Measurements from ENCODE around the gene PAGR1. TPM values are rescaled to one million over a fixed set of nuclear protein-coding genes. Genes with fewer than 3 reads are reported as not detected.

PAGR1 gene
- total and polyA plus RNA-seq, 2 of the 13 experiments (the other 11 are each of a cell fraction or from before 2014, with no cell fraction given), result 9.8 to 66.4 TPM

GRCh38 chr16:29812754-29813643, 3.0 kb upstream of the PAGR1 start (continued):
- TF ChIP-seq ZNF142 (CRISPR knock-in tag; IDR thresholded peaks at IDR 0.05) (no peak), ZNF597 (CRISPR knock-in tag; IDR thresholded peaks at IDR 0.05) (no peak), SP1 (IDR thresholded peaks at IDR 0.05) (no peak), SP1 (CRISPR knock-in tag; IDR thresholded peaks at IDR 0.05) (no peak), ZNF639 (CRISPR knock-in tag; conservative IDR thresholded peaks at IDR 0.05) (no peak), ZNF230 (CRISPR knock-in tag; IDR thresholded peaks at IDR 0.05) (no peak), HIVEP1 (CRISPR knock-in tag; IDR thresholded peaks at IDR 0.05) (no peak), GRHL1 (CRISPR knock-in tag; conservative IDR thresholded peaks at IDR 0.05) (no peak), GZF1 (CRISPR knock-in tag; IDR thresholded peaks at IDR 0.05) (0 out of 2 replicates have a peak, but pooled peaks have one; percentile 4), KDM6A (CRISPR knock-in tag; IDR thresholded peaks at IDR 0.05; ENCODE audit: low read depth) (no peak), ZBTB1 (CRISPR knock-in tag; IDR thresholded peaks at IDR 0.05; ENCODE audit: borderline replicate concordance) (no peak), MYNN (CRISPR knock-in tag; IDR thresholded peaks at IDR 0.05; ENCODE audit: low read depth) (no peak), ATAD3A (CRISPR knock-in tag; IDR thresholded peaks at IDR 0.05) (no peak), GFI1 (CRISPR knock-in tag; IDR thresholded peaks at IDR 0.05; ENCODE audit: borderline replicate concordance) (no peak), ZNF232 (CRISPR knock-in tag; IDR thresholded peaks at IDR 0.05; ENCODE audit: borderline replicate concordance) (no peak), ZFY (CRISPR knock-in tag; IDR thresholded peaks at IDR 0.05) (peak; percentile 9; the same call in 1 of the 2 replicates), ZNF468 (CRISPR knock-in tag; IDR thresholded peaks at IDR 0.05) (no peak), ZEB1 (IDR thresholded peaks at IDR 0.05; ENCODE audit: insufficient replicate concordance, low read depth) (no peak), SNAPC2 (CRISPR knock-in tag; IDR thresholded peaks at IDR 0.05) (no peak), ZNF577 (CRISPR knock-in tag; IDR thresholded peaks at IDR 0.05; ENCODE audit: borderline replicate concordance, low read depth) (no peak), ZNF891 (CRISPR knock-in tag; IDR thresholded peaks at IDR 0.05) (no peak)

Measured in HepG2 (cell line).